ENCODE measurements around the gene VPS26C.

DNA sequence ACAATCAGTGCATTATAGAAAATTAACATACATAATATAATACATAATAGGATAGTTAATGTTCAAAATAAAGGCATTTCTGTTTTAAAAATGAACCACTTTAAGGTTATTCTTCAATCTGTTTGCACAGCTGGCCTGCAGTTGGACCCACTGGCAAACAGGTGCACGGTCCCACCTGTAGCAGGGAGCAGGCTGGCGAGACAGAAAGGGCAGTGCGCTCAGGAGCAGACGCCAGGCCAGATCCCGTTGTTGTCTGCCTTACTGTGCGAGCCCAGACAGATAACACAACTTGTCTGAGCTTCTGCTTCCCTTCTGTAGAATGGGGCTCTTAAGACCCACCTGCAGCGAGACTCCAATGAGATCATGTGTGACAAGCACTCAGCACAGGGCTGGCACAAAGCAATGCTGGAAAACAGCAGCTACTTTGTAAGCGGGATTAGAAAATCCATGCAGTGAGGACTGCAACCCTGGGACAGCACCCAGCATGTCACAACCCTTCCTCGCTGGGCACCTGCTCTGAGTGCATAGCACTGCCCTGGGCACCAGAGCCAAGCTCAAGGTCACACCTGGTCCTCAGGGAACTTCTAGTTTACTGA is 33.5 kb downstream of the VPS26C start:
- TF ChIP-seq EGR1 (IDR thresholded peaks at IDR 0.05; ENCODE audit: low read depth), result no peak
- TF ChIP-seq, protein P1, sequence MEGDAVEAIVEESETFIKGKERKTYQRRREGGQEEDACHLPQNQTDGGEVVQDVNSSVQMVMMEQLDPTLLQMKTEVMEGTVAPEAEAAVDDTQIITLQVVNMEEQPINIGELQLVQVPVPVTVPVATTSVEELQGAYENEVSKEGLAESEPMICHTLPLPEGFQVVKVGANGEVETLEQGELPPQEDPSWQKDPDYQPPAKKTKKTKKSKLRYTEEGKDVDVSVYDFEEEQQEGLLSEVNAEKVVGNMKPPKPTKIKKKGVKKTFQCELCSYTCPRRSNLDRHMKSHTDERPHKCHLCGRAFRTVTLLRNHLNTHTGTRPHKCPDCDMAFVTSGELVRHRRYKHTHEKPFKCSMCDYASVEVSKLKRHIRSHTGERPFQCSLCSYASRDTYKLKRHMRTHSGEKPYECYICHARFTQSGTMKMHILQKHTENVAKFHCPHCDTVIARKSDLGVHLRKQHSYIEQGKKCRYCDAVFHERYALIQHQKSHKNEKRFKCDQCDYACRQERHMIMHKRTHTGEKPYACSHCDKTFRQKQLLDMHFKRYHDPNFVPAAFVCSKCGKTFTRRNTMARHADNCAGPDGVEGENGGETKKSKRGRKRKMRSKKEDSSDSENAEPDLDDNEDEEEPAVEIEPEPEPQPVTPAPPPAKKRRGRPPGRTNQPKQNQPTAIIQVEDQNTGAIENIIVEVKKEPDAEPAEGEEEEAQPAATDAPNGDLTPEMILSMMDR (IDR thresholded peaks at IDR 0.05 in 2 of 3, conservative IDR thresholded peaks at IDR 0.05 in 1 of 3; ENCODE audit: borderline replicate concordance in 1 of 3, insufficient read depth in 1 of 3, low read depth in 2 of 3, low read length in 2 of 3), result no peak
- TF ChIP-seq RAD21 (IDR thresholded peaks at IDR 0.05; ENCODE audit: low read depth), result no peak
